Posterior vena cava (tissue), 2 donors: ENCODE data around the gene GLT1D1. TPM values are rescaled to one million over a fixed set of nuclear protein-coding genes. Genes with fewer than 3 reads are reported as not detected.
"Not testable (repeated sequence)": the region's sequence is repeated elsewhere in the genome, so short reads cannot be mapped to it uniquely, and the experiment has no call there.

ENCODE experiments used
- DNase-seq: peaks from one replicate; pipeline ENCODE4 v3.0.0-alpha.2; 2020; ENCODE audit warnings: low spot score
- intact Hi-C, 2 donors: fragments of 100-400 bp; cut with DNase I; formaldehyde crosslinking; loops; one replicate each; pipeline versions ENCODE4 v1.14.1 to v1.14.2; 2022 to 2023
- total RNA-seq, 2 donors: library from RNA; stranded (reverse); fragmentation: NEBNext Ultra II Directional; extraction: Animal tissue kit (Norgen Biotek cat#: 25700); gene quantifications; one replicate each; pipeline ENCODE4 v1.2.1, GENCODE V29; 2021
- donor health status: DM: yes; HTN: yes; CAD: no.
- donor health status: DM: yes; HTN: yes; CAD: no.

Gene GLT1D1
- total RNA-seq, 2 donors from 2014 or later, result 0.67 to 1.9 TPM

GRCh38 chr12:128819293-128820144, 33.8 kb upstream of the GLT1D1 start:
- intact Hi-C loops, result no loop called here
- DNase-seq, result no peak

- intact Hi-C loops, result no loop called here
Measured at GRCh38 chr12:128820253-128820652, 33.0 kb upstream of the GLT1D1 start.

GRCh38 chr12:128820723-128821432, 32.4 kb upstream of the GLT1D1 start:
- intact Hi-C loops, result no loop called here
- DNase-seq, result peak; percentile 84

More at GRCh38 chr12:128820253-128820652, 33.0 kb upstream of the GLT1D1 start:
- DNase-seq, result no peak

- intact Hi-C loops, result no loop called here
- no peak for DNase-seq
Measured at GRCh38 chr12:128823216-128823915, 29.9 kb upstream of the GLT1D1 start.

- DNase-seq, result peak; percentile 99
- intact Hi-C loops, result no loop called here
Measured at GRCh38 chr12:128823916-128824839, 29.1 kb upstream of the GLT1D1 start, which contains the start of gene SLC15A4. SLC15A4 (minus strand) TSS chr12:128823958; CDS start chr12:128823943, 15 bp downstream.

GRCh38 chr12:128825835-128826234, 27.4 kb upstream of the GLT1D1 start:
- DNase-seq, result no peak
- intact Hi-C loops, result no loop called here

- intact Hi-C loops, result no loop called here
- no peak for DNase-seq
Measured at GRCh38 chr12:128827724-128828123, 25.6 kb upstream of the GLT1D1 start.

GRCh38 chr12:128829861-128830504, 23.3 kb upstream of the GLT1D1 start:
- no peak for DNase-seq
- intact Hi-C loops, result no loop called here

GRCh38 chr12:128830505-128830893, 22.8 kb upstream of the GLT1D1 start:
- no peak for DNase-seq
- intact Hi-C loops, result no loop called here

- DNase-seq, result peak; percentile 28
- intact Hi-C loops, result no loop called here
Measured at GRCh38 chr12:128833418-128833817, 19.9 kb upstream of the GLT1D1 start.

- intact Hi-C loops, DNase-seq: not testable (repeated sequence)
Measured at GRCh38 chr12:128839885-128840284, 13.4 kb upstream of the GLT1D1 start.

- intact Hi-C loops, result no loop called here
- DNase-seq, result peak; percentile 8
Measured at GRCh38 chr12:128840862-128841468, 12.3 kb upstream of the GLT1D1 start.

GRCh38 chr12:128842579-128842978, 10.7 kb upstream of the GLT1D1 start:
- intact Hi-C loops, result no loop called here
- peak; percentile 53 for DNase-seq

GRCh38 chr12:128843538-128843937, 9.7 kb upstream of the GLT1D1 start:
- intact Hi-C loops, result no loop called here

GRCh38 chr12:128844031-128844635, 9.1 kb upstream of the GLT1D1 start:
- DNase-seq, result peak; percentile 78
- intact Hi-C loops, result no loop called here

More at GRCh38 chr12:128843538-128843937, 9.7 kb upstream of the GLT1D1 start:
- peak; percentile 38 for DNase-seq

GRCh38 chr12:128846671-128847070, 6.6 kb upstream of the GLT1D1 start:
- DNase-seq, result peak; percentile 64
- intact Hi-C loops, result not testable (repeated sequence)

GRCh38 chr12:128848371-128848770, 4.9 kb upstream of the GLT1D1 start:
- intact Hi-C loops, result no loop called here
- peak; percentile 59 for DNase-seq
